ENCODE data around the gene ERAP2. TPM values are rescaled to one million over a fixed set of nuclear protein-coding genes. Genes with fewer than 3 reads are reported as not detected.

Gene ERAP2
- total RNA-seq, 2 experiments from 2014 or later: 56.6 to 61.4 TPM

DNA sequence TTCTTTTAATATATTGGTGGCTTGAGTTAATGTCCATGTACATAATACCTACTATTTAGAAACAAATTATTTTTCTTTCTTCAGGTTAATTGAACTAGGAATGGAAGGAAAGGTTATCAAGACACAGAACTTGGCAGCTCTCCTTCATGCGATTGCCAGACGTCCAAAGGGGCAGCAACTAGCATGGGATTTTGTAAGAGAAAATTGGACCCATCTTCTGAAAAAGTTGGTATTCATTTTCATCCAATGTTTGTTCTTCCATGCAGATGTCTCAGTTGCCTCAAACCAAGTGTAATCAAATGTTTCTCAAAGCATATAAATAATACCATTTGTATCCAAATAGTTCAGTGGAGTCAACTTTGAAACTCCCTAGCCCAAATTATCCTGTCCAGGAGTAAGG lies 36.9 kb downstream of the ERAP2 start:
- no peak overlapping the region for H3K27ac Mint-ChIP-seq
- ATAC-seq (ENCODE audit: poor library complexity) (no peak), DNase-seq (no peak)
- H3K27me3 Mint-ChIP-seq: no peaks in the 10 kb centered on the region
- no peaks in the 10 kb centered on the region for H3K4me1 ChIP-seq (ENCODE audit: insufficient read depth, low read length)
- CTCF ChIA-PET: interaction anchor here (0.9 to 1.0 kb wide), 2 partner anchors 8 to 18 kb away, joined by 3 read pairs; no protein-coding TSS in a partner anchor
- no peak overlapping the region for H3K27ac ChIP-seq (ENCODE audit: low read depth in 1 of 2, low read length in 2 of 2)
- H3K9me3 ChIP-seq (ENCODE audit: control insufficient read depth in 1 of 2, insufficient read depth in 1 of 2, low read length in 2 of 2): no peaks in the 10 kb centered on the region
- no peaks in the 10 kb centered on the region for H3K9me3 Mint-ChIP-seq
- peaks cover 83% of the 10 kb centered on the region for H3K36me3 ChIP-seq (ENCODE audit: insufficient read depth, low read length)
- POLR2A ChIA-PET: no interaction called here
- peaks cover 19% of the 10 kb centered on the region for H3K4me1 Mint-ChIP-seq (ENCODE audit: low read depth)
- H3K27me3 ChIP-seq (ENCODE audit: control insufficient read depth in 1 of 2, insufficient read depth in 2 of 2, low read length in 2 of 2): no peaks in the 10 kb centered on the region
- H3K36me3 Mint-ChIP-seq (ENCODE audit: low read depth): peaks cover 80% of the 10 kb centered on the region
- H3K4me3 Mint-ChIP-seq: no peak overlapping the region
- TF ChIP-seq, protein P1, sequence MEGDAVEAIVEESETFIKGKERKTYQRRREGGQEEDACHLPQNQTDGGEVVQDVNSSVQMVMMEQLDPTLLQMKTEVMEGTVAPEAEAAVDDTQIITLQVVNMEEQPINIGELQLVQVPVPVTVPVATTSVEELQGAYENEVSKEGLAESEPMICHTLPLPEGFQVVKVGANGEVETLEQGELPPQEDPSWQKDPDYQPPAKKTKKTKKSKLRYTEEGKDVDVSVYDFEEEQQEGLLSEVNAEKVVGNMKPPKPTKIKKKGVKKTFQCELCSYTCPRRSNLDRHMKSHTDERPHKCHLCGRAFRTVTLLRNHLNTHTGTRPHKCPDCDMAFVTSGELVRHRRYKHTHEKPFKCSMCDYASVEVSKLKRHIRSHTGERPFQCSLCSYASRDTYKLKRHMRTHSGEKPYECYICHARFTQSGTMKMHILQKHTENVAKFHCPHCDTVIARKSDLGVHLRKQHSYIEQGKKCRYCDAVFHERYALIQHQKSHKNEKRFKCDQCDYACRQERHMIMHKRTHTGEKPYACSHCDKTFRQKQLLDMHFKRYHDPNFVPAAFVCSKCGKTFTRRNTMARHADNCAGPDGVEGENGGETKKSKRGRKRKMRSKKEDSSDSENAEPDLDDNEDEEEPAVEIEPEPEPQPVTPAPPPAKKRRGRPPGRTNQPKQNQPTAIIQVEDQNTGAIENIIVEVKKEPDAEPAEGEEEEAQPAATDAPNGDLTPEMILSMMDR (IDR thresholded peaks at IDR 0.05): no peak
- intact Hi-C loops (cut with DNase I, micrococcal nuclease): no loop called here
- no peak overlapping the region for H3K4me3 ChIP-seq (ENCODE audit: low read length)

DNA sequence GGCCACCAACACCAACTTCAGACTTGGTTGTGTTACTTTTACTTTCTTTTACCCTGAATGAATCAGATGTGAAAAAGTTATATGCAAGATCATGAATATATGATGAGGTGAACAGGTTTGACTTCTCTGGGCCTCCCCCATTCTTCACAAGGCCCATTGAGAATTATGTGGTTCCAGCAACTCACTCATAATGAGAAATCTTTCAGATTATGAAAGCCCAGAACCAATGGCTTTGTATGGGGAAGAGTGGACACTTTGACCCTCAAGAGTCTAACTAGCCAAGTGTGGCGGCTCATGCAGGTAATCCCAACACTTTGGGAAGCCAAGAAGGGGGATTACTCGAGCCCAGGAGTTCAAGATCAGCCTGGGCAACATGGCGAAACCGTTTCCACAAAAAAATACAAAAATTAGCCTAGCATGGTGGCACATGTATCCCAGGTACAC lies 43.5 kb downstream of the ERAP2 start:
- intact Hi-C loops (cut with DNase I, micrococcal nuclease): no loop called here
- no peak for DNase-seq
- Mint-ChIP-seq H3K4me1 (ENCODE audit: low read depth) (peaks cover 32% of the 10 kb centered on the region), H3K9me3 (no peaks in the 10 kb centered on the region), H3K4me3 (no peak overlapping the region), H3K27ac (peak overlapping the region; percentile 37), H3K27me3 (no peaks in the 10 kb centered on the region), H3K36me3 (ENCODE audit: low read depth) (peaks cover 59% of the 10 kb centered on the region)
- TF ChIP-seq, protein P1 (IDR thresholded peaks at IDR 0.05): no peak
- ATAC-seq (ENCODE audit: poor library complexity): no peak
- Histone ChIP-seq H3K36me3 (ENCODE audit: insufficient read depth, low read length) (peaks cover 41% of the 10 kb centered on the region), H3K27ac (ENCODE audit: low read depth in 1 of 2, low read length in 2 of 2) (no peak overlapping the region), H3K9me3 (ENCODE audit: control insufficient read depth in 1 of 2, insufficient read depth in 1 of 2, low read length in 2 of 2) (no peaks in the 10 kb centered on the region), H3K4me3 (ENCODE audit: low read length) (no peak overlapping the region), H3K27me3 (ENCODE audit: control insufficient read depth in 1 of 2, insufficient read depth in 2 of 2, low read length in 2 of 2) (no peaks in the 10 kb centered on the region), H3K4me1 (ENCODE audit: insufficient read depth, low read length) (peaks cover 15% of the 10 kb centered on the region)
- ChIA-PET POLR2A (no interaction called here), CTCF (no interaction called here)

DNA sequence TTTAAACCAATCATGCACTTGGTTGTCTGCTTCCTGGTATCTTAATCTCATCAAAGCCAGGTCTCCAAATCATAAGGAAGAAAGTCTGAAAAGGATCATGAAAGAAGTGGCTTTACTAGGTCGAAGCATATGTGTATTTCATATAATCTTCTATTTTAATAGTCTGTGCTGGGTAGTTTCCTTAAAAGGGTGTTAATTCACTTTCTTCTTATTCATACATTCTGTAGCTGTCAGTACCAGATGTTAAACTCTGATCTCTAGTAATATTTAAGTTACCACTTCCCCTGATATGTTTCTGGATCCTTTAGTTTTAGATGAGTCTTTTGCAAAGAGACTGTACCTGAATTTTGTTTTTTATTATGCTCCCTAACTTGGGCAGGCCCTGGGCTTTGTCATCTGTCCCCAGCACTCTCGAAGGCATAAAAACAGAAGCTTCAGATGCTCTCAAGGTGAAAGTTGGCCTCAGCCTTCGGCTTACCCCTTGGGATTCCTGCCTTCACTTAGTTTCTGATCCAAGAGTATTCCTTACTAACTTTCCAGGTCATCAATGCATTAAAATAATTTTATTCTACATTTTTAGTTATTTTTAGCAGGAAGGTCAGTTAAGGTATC lies 44.5 kb downstream of the ERAP2 start:
- ATAC-seq (ENCODE audit: poor library complexity) (no peak), DNase-seq (no peak)
- Histone ChIP-seq H3K4me3 (ENCODE audit: low read length) (no peak overlapping the region), H3K27me3 (ENCODE audit: control insufficient read depth in 1 of 2, insufficient read depth in 2 of 2, low read length in 2 of 2) (no peaks in the 10 kb centered on the region), H3K36me3 (ENCODE audit: insufficient read depth, low read length) (peaks cover 33% of the 10 kb centered on the region), H3K4me1 (ENCODE audit: insufficient read depth, low read length) (peaks cover 16% of the 10 kb centered on the region), H3K27ac (ENCODE audit: low read depth in 1 of 2, low read length in 2 of 2) (no peak overlapping the region), H3K9me3 (ENCODE audit: control insufficient read depth in 1 of 2, insufficient read depth in 1 of 2, low read length in 2 of 2) (no peaks in the 10 kb centered on the region)
- TF ChIP-seq, protein P1 (IDR thresholded peaks at IDR 0.05): no peak
- H3K9me3 Mint-ChIP-seq: no peaks in the 10 kb centered on the region
- peaks cover 43% of the 10 kb centered on the region for H3K4me1 Mint-ChIP-seq (ENCODE audit: low read depth)
- ChIA-PET POLR2A (interaction anchor here (1.0 kb wide), 1 partner anchor 25 kb away, joined by 3 read pairs; no protein-coding TSS in a partner anchor), CTCF (no interaction called here)
- intact Hi-C loops (cut with DNase I, micrococcal nuclease): no loop called here
- H3K27ac Mint-ChIP-seq: peak overlapping the region; percentile 37
- no peak overlapping the region for H3K4me3 Mint-ChIP-seq
- peaks cover 52% of the 10 kb centered on the region for H3K36me3 Mint-ChIP-seq (ENCODE audit: low read depth)
- no peaks in the 10 kb centered on the region for H3K27me3 Mint-ChIP-seq
